ENCODE results near the gene PDE8A.

DNA sequence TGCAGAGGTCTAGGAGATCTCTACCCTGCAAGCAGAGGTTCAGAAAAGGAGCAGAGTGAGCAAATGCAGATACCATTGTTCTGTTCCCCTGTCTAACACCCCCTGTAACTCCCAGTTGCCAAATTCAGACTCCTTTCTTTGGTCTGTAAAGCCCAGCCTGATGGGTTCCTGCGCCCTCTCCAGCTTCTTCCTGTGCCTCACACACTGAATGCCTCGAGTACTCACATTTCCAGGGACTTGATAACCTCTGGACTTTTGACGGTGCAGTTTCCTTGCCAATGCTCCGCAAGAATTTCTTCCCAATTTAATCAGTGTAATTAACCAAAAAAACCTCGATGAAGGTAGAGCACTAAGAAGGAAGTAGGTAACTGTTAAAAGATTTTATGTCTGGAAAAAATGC lies 19.3 kb downstream of the PDE8A start:
- TF ChIP-seq POLR2A (IDR thresholded peaks at IDR 0.05; ENCODE audit: low read length) (no peak), GATA1 (IDR thresholded peaks at IDR 0.05; ENCODE audit: low read depth, low read length) (no peak)
